Activated CD8-positive, alpha-beta T cell treated with anti-CD3 and anti-CD28 coated beads, Interleukin-2, amount 10 ng/mL, durations not matched to agents 7 days and 5 days (primary cell): ENCODE data around the gene KDM4C. TPM values are rescaled to one million over a fixed set of nuclear protein-coding genes. Genes with fewer than 3 reads are reported as not detected.

Experiments used
- ATAC-seq: fragments of 150-1000 bp; cut with Tn5 transposase; one replicate; pipeline ENCODE4 v1.10.0; 2021; ENCODE audit warnings: moderate library complexity
- CTCF ChIA-PET: fragments of 350-600 bp; sonication (Branson Sonifier 250); formaldehyde crosslinking; loops from one replicate; lab custom pipeline; 2021; ENCODE audit warnings: antibody characterized with exemption; lab: Charles Lee
- POLR2A ChIA-PET: fragments of 350-600 bp; sonication (Branson Sonifier 250); formaldehyde crosslinking; loops from one replicate; lab custom pipeline; 2021; ENCODE audit warnings: antibody characterized with exemption; lab: Charles Lee
- DNase-seq: peaks from one replicate; pipeline ENCODE4 v3.0.0-alpha.2; 2020
- H3K27ac Mint-ChIP-seq: one replicate; pipeline ENCODE4 v1.8.0; 2021; ENCODE audit warnings: mild to moderate bottlenecking, mixed read lengths
- H3K27me3 Mint-ChIP-seq: one replicate; pipeline ENCODE4 v1.8.0; 2021; ENCODE audit warnings: low read depth, mixed read lengths
- H3K36me3 Mint-ChIP-seq: one replicate; pipeline ENCODE4 v1.8.0; 2021; ENCODE audit warnings: low read depth, mixed read lengths
- H3K4me1 Mint-ChIP-seq: one replicate; pipeline ENCODE4 v1.8.0; 2021; ENCODE audit warnings: low read depth, mixed read lengths
- H3K4me3 Mint-ChIP-seq: one replicate; pipeline ENCODE4 v1.8.0; 2021; ENCODE audit warnings: mild to moderate bottlenecking, mixed read lengths
- H3K9me3 Mint-ChIP-seq: one replicate; pipeline ENCODE4 v1.8.0; 2022; ENCODE audit warnings: mixed read lengths; ENCODE audit not compliant: insufficient read depth
- total RNA-seq, 2 experiments: library from RNA; stranded (reverse); gene quantifications; one replicate each; pipeline ENCODE4 v1.2.3, GENCODE V29; 2021

Gene KDM4C
- total RNA-seq, 2 experiments from 2014 or later: 52.9 to 53.4 TPM

GRCh38 chr9:7056254-7056653 is 298.5 kb downstream of the KDM4C start:
- ATAC-seq (no peak), DNase-seq (no peak)
- ChIA-PET POLR2A (no interaction called here), CTCF (interaction anchor here (0.7 kb wide), 1 partner anchor 595 kb away, joined by 3 read pairs; no protein-coding TSS in a partner anchor)
- Mint-ChIP-seq H3K4me1 (peaks cover 2% of the 10 kb centered on the region), H3K27ac (no peak overlapping the region), H3K27me3 (no peaks in the 10 kb centered on the region), H3K4me3 (no peak overlapping the region), H3K9me3 (no peaks in the 10 kb centered on the region), H3K36me3 (peaks cover 10% of the 10 kb centered on the region)

- ATAC-seq: no peak
- no peak for DNase-seq
- H3K36me3 Mint-ChIP-seq: peaks cover 11% of the 10 kb centered on the region
- no peaks in the 10 kb centered on the region for H3K27me3 Mint-ChIP-seq
- ChIA-PET CTCF (no interaction called here), POLR2A (no interaction called here)
- H3K27ac Mint-ChIP-seq: no peak overlapping the region
- no peaks in the 10 kb centered on the region for H3K9me3 Mint-ChIP-seq
- H3K4me3 Mint-ChIP-seq: no peak overlapping the region
- peaks cover 2% of the 10 kb centered on the region for H3K4me1 Mint-ChIP-seq
These were observed 300.7 kb downstream of the KDM4C start for GRCh38 chr9:7058473-7058872.

GRCh38 chr9:7067169-7067568 is 309.4 kb downstream of the KDM4C start:
- no peak for DNase-seq
- Mint-ChIP-seq H3K4me1 (peaks cover 4% of the 10 kb centered on the region), H3K27me3 (no peaks in the 10 kb centered on the region), H3K4me3 (no peak overlapping the region), H3K27ac (no peak overlapping the region), H3K36me3 (peaks cover 3% of the 10 kb centered on the region), H3K9me3 (no peaks in the 10 kb centered on the region)
- POLR2A ChIA-PET: no interaction called here
- no peak for ATAC-seq
- CTCF ChIA-PET: interaction anchor here (0.8 kb wide), 1 partner anchor 12 kb away, joined by 3 read pairs; no protein-coding TSS in a partner anchor

- H3K4me1 Mint-ChIP-seq: peaks cover 3% of the 10 kb centered on the region
- ChIA-PET POLR2A (no interaction called here), CTCF (no interaction called here)
- H3K4me3 Mint-ChIP-seq: no peak overlapping the region
- H3K27me3 Mint-ChIP-seq: no peaks in the 10 kb centered on the region
- DNase-seq (no peak), ATAC-seq (no peak)
- H3K9me3 Mint-ChIP-seq: no peaks in the 10 kb centered on the region
- H3K36me3 Mint-ChIP-seq: peaks cover 21% of the 10 kb centered on the region
- H3K27ac Mint-ChIP-seq: no peak overlapping the region
These were observed 314.1 kb downstream of the KDM4C start for GRCh38 chr9:7071916-7072315.

- POLR2A ChIA-PET: no interaction called here
- no peaks in the 10 kb centered on the region for H3K4me1 Mint-ChIP-seq
- no peaks in the 10 kb centered on the region for H3K9me3 Mint-ChIP-seq
- ATAC-seq (no peak), DNase-seq (no peak)
- CTCF ChIA-PET: interaction anchor here (1.1 kb wide), 1 partner anchor 21 kb away, joined by 3 read pairs; no protein-coding TSS in a partner anchor
- H3K36me3 Mint-ChIP-seq: peaks cover 33% of the 10 kb centered on the region
- H3K4me3 Mint-ChIP-seq: no peak overlapping the region
- H3K27ac Mint-ChIP-seq: no peak overlapping the region
- no peaks in the 10 kb centered on the region for H3K27me3 Mint-ChIP-seq
These were observed 315.9 kb downstream of the KDM4C start for GRCh38 chr9:7073706-7074105.

GRCh38 chr9:7075154-7075553 is 317.4 kb downstream of the KDM4C start:
- no peak for ATAC-seq
- ChIA-PET POLR2A (no interaction called here), CTCF (no interaction called here)
- H3K9me3 Mint-ChIP-seq: no peaks in the 10 kb centered on the region
- no peak overlapping the region for H3K27ac Mint-ChIP-seq
- H3K4me1 Mint-ChIP-seq: no peaks in the 10 kb centered on the region
- H3K27me3 Mint-ChIP-seq: no peaks in the 10 kb centered on the region
- no peak for DNase-seq
- H3K36me3 Mint-ChIP-seq: peaks cover 35% of the 10 kb centered on the region
- H3K4me3 Mint-ChIP-seq: no peak overlapping the region

GRCh38 chr9:7079051-7079450 is 321.3 kb downstream of the KDM4C start:
- ATAC-seq (no peak), DNase-seq (no peak)
- Mint-ChIP-seq H3K36me3 (peaks cover 30% of the 10 kb centered on the region), H3K27ac (no peak overlapping the region), H3K9me3 (no peaks in the 10 kb centered on the region), H3K4me1 (no peaks in the 10 kb centered on the region), H3K4me3 (no peak overlapping the region), H3K27me3 (no peaks in the 10 kb centered on the region)
- ChIA-PET POLR2A (no interaction called here), CTCF (interaction anchor here (0.9 kb wide), 1 partner anchor 12 kb away, joined by 3 read pairs; no protein-coding TSS in a partner anchor)

- Mint-ChIP-seq H3K9me3 (no peaks in the 10 kb centered on the region), H3K36me3 (peaks cover 25% of the 10 kb centered on the region), H3K27ac (no peak overlapping the region), H3K27me3 (no peaks in the 10 kb centered on the region), H3K4me3 (no peak overlapping the region), H3K4me1 (no peaks in the 10 kb centered on the region)
- ChIA-PET POLR2A (no interaction called here), CTCF (no interaction called here)
- DNase-seq (no peak), ATAC-seq (no peak)
These were observed 323.4 kb downstream of the KDM4C start for GRCh38 chr9:7081065-7081600.

- DNase-seq: no peak
- H3K4me3 Mint-ChIP-seq: no peak overlapping the region
- no peaks in the 10 kb centered on the region for H3K27me3 Mint-ChIP-seq
- peaks cover 16% of the 10 kb centered on the region for H3K36me3 Mint-ChIP-seq
- ChIA-PET CTCF (no interaction called here), POLR2A (interaction anchor here (0.6 kb wide), 1 partner anchor 462 kb away, joined by 3 read pairs; no protein-coding TSS in a partner anchor)
- no peak overlapping the region for H3K27ac Mint-ChIP-seq
- no peaks in the 10 kb centered on the region for H3K4me1 Mint-ChIP-seq
- no peak for ATAC-seq
- H3K9me3 Mint-ChIP-seq: no peaks in the 10 kb centered on the region
These were observed 325.4 kb downstream of the KDM4C start for GRCh38 chr9:7083192-7083591.

GRCh38 chr9:7085357-7085756 is 327.6 kb downstream of the KDM4C start:
- H3K4me3 Mint-ChIP-seq: no peak overlapping the region
- no peak overlapping the region for H3K27ac Mint-ChIP-seq
- H3K9me3 Mint-ChIP-seq: no peaks in the 10 kb centered on the region
- no peak for DNase-seq
- no peaks in the 10 kb centered on the region for H3K27me3 Mint-ChIP-seq
- POLR2A ChIA-PET: no interaction called here
- CTCF ChIA-PET: no interaction called here
- peaks cover 4% of the 10 kb centered on the region for H3K4me1 Mint-ChIP-seq
- no peak for ATAC-seq
- H3K36me3 Mint-ChIP-seq: peaks cover 10% of the 10 kb centered on the region

- DNase-seq: no peak
These were observed 328.6 kb downstream of the KDM4C start for GRCh38 chr9:7086389-7086788.

GRCh38 chr9:7088611-7089010 is 330.8 kb downstream of the KDM4C start:
- no peak for ATAC-seq
- no peak for DNase-seq
- H3K4me3 Mint-ChIP-seq: no peak overlapping the region
- peaks cover 4% of the 10 kb centered on the region for H3K4me1 Mint-ChIP-seq
- ChIA-PET POLR2A (no interaction called here), CTCF (no interaction called here)
- no peak overlapping the region for H3K27ac Mint-ChIP-seq
- peaks cover 13% of the 10 kb centered on the region for H3K36me3 Mint-ChIP-seq
- H3K27me3 Mint-ChIP-seq: no peaks in the 10 kb centered on the region
- no peaks in the 10 kb centered on the region for H3K9me3 Mint-ChIP-seq

More at GRCh38 chr9:7086389-7086788, 328.6 kb downstream of the KDM4C start:
- ChIA-PET POLR2A (no interaction called here), CTCF (no interaction called here)
- Mint-ChIP-seq H3K27me3 (no peaks in the 10 kb centered on the region), H3K27ac (no peak overlapping the region), H3K4me3 (no peak overlapping the region), H3K9me3 (no peaks in the 10 kb centered on the region), H3K36me3 (peaks cover 10% of the 10 kb centered on the region), H3K4me1 (peaks cover 4% of the 10 kb centered on the region)
- no peak for ATAC-seq
